HepG2 (cell line): Measurements from ENCODE around the gene TBC1D5. TPM values are rescaled to one million over a fixed set of nuclear protein-coding genes. Genes with fewer than 3 reads are reported as not detected.

ENCODE experiments used
- FOXP1 ChIP-seq, 2 experiments: fragments of 450-650 bp in 1 of 2; IDR thresholded peaks; 2 replicates each; pipeline ENCODE4 v1.6.1; 2017 to 2018; ENCODE audit warnings: antibody characterized with exemption in 1 of 2
- GATAD2A ChIP-seq: IDR thresholded peaks from 2 replicates; pipeline ENCODE4 v1.6.1; 2016
- HDAC6 ChIP-seq: fragments of 200-600 bp; sonication (generic); IDR thresholded peaks from 2 replicates; pipeline ENCODE4 v1.7.0; 2017; ENCODE audit warnings: mild to moderate bottlenecking, antibody characterized with exemption, low read length, low read depth
- KAT7 ChIP-seq: IDR thresholded peaks from 2 replicates; pipeline ENCODE4 v1.6.1; 2018; ENCODE audit warnings: borderline replicate concordance, missing compliant biosample characterization
- MAF1 ChIP-seq: sonication (generic); formaldehyde crosslinking; IDR thresholded peaks from 2 replicates; pipeline ENCODE4 v1.5.0; 2020; ENCODE audit warnings: missing genetic modification reagents, borderline replicate concordance
- NFKB2 ChIP-seq: sonication (generic); formaldehyde crosslinking; IDR thresholded peaks from 2 replicates; pipeline ENCODE4 v1.4.0; 2020; ENCODE audit warnings: missing genetic modification reagents, borderline replicate concordance
- PHF20 ChIP-seq: sonication (generic); formaldehyde crosslinking; IDR thresholded peaks from 2 replicates; pipeline ENCODE4 v1.5.0; 2020; ENCODE audit warnings: mild to moderate bottlenecking, missing genetic modification reagents
- SMARCC2 ChIP-seq: fragments of 450-650 bp; IDR thresholded peaks from 2 replicates; pipeline ENCODE4 v1.6.1; 2017; ENCODE audit warnings: antibody characterized with exemption, mild to moderate bottlenecking
- TAF15 ChIP-seq: fragments of 200-400 bp; formaldehyde crosslinking; IDR thresholded peaks from one replicate; pipeline ENCODE4 v1.6.1; 2018; ENCODE audit warnings: mild to moderate bottlenecking, low read depth, low read length; ENCODE audit not compliant: poor library complexity, severe bottlenecking
- TBP ChIP-seq: sonication (generic); formaldehyde crosslinking; IDR thresholded peaks from 2 replicates; pipeline ENCODE4 v1.5.0; 2020; ENCODE audit warnings: missing genetic modification reagents
- ZNF235 ChIP-seq: sonication (generic); formaldehyde crosslinking; IDR thresholded peaks from 2 replicates; pipeline ENCODE4 v1.8.1; 2023; ENCODE audit warnings: mild to moderate bottlenecking, missing genetic modification reagents, borderline replicate concordance
- ZNF564 ChIP-seq: sonication (generic); formaldehyde crosslinking; IDR thresholded peaks from 2 replicates; pipeline ENCODE4 v1.8.1; 2023; ENCODE audit warnings: mild to moderate bottlenecking, missing genetic modification reagents
- polyA plus RNA-seq, 8 experiments: library from polyadenylated mRNA; depleted of rRNA in 3 of 8; stranded (reverse) in 7 of 8; unstranded in 1 of 8; fragments of >200 nt; fragmentation: Illumina TruSeq in 4 of 8; extraction: Trizol in 4 of 8; gene quantifications; 2 replicates each; pipeline versions ENCODE4 v1.2.1 to v1.2.3, GENCODE V29; 2011 to 2016; ENCODE audit warnings: low read depth in 4 of 8, missing spikeins in 1 of 8, mixed read lengths in 1 of 8; ENCODE audit not compliant: insufficient read depth in 1 of 8
- total RNA-seq, 5 experiments: library from RNA; depleted of rRNA; stranded (reverse); fragments of >200 nt; fragmentation: Illumina TruSeq; extraction: Trizol; gene quantifications; 2 replicates each; pipeline ENCODE4 v1.2.3, GENCODE V29; 2016; ENCODE audit warnings: low read depth in 1 of 5
- TF ChIP-seq, protein P1 (sequence below): sonication (generic); formaldehyde crosslinking; IDR thresholded peaks from 2 replicates; pipeline ENCODE4 v1.4.0; 2020; ENCODE audit warnings: missing genetic modification reagents, borderline replicate concordance
- TF ChIP-seq, protein P2 (sequence below): sonication (generic); formaldehyde crosslinking; IDR thresholded peaks from 2 replicates; pipeline ENCODE4 v1.8.1; 2023; ENCODE audit warnings: mild to moderate bottlenecking, missing genetic modification reagents

Gene TBC1D5
- total and polyA plus RNA-seq, 2 of the 13 experiments (the other 11 are each of a cell fraction or from before 2014, with no cell fraction given), result 19.2 to 33.3 TPM

DNA sequence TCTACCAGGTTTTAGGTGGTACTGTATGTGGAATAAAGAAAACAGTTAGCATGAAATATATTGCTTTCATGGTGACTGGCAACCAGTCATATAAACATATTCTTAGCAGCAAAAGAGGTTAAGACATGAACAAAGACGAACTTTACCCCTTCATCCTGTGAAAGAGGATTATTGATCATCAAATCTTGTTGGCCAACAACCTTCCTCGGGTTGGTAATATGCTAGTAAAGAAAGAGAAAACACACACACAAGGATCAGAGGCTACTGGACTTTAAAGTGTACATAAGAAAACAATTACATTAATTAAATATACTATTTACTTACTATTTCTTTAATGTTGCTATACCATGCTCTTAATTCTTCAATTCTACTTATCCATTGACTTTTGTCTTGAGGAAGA is 337.9 kb downstream of the TBC1D5 start (continued):
- TF ChIP-seq, protein P1, sequence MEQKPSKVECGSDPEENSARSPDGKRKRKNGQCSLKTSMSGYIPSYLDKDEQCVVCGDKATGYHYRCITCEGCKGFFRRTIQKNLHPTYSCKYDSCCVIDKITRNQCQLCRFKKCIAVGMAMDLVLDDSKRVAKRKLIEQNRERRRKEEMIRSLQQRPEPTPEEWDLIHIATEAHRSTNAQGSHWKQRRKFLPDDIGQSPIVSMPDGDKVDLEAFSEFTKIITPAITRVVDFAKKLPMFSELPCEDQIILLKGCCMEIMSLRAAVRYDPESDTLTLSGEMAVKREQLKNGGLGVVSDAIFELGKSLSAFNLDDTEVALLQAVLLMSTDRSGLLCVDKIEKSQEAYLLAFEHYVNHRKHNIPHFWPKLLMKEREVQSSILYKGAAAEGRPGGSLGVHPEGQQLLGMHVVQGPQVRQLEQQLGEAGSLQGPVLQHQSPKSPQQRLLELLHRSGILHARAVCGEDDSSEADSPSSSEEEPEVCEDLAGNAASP, result no peak
- TF ChIP-seq KAT7 (CRISPR knock-in tag) (no peak), SMARCC2 (no peak), HDAC6 (no peak), FOXP1 (IDR thresholded peaks at IDR 0.05) (no peak), FOXP1 (CRISPR knock-in tag; IDR thresholded peaks at IDR 0.05) (peak; percentile 56; the same call in 1 of the 2 replicates), PHF20 (CRISPR knock-in tag) (no peak), NFKB2 (CRISPR knock-in tag) (no peak), GATAD2A (CRISPR knock-in tag) (peak; percentile 44; the same call in 1 of the 2 replicates), ZNF564 (CRISPR knock-in tag) (no peak), MAF1 (CRISPR knock-in tag) (no peak), TAF15 (no peak), ZNF235 (CRISPR knock-in tag) (no peak), TBP (CRISPR knock-in tag) (no peak)
- TF ChIP-seq, protein P2, sequence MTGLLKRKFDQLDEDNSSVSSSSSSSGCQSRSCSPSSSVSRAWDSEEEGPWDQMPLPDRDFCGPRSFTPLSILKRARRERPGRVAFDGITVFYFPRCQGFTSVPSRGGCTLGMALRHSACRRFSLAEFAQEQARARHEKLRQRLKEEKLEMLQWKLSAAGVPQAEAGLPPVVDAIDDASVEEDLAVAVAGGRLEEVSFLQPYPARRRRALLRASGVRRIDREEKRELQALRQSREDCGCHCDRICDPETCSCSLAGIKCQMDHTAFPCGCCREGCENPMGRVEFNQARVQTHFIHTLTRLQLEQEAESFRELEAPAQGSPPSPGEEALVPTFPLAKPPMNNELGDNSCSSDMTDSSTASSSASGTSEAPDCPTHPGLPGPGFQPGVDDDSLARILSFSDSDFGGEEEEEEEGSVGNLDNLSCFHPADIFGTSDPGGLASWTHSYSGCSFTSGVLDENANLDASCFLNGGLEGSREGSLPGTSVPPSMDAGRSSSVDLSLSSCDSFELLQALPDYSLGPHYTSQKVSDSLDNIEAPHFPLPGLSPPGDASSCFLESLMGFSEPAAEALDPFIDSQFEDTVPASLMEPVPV (CRISPR knock-in tag), result no peak
